HCT116 (cell line): ENCODE results near the gene FRMD7. TPM values are rescaled to one million over a fixed set of nuclear protein-coding genes. Genes with fewer than 3 reads are reported as not detected.

Experiments used
- ATAC-seq: fragments of 200-7000 bp; cut with Tn5 transposase; 2 replicates; pipeline ENCODE4 v1.9.1; 2020; ENCODE audit warnings: mild to moderate bottlenecking, moderate library complexity
- BruUV-seq: library from RNA; stranded (reverse); fragments of 400-500 nt; replicated peaks from 2 replicates; lab custom pipeline; 2021; lab: Mats Ljungman, UMichigan
- CTCF ChIA-PET: fragments of 300-600 bp; sonication (Branson Sonifier 250); formaldehyde crosslinking; loops from one replicate; lab custom pipeline; 2021; ENCODE audit warnings: antibody characterized with exemption; lab: Charles Lee
- POLR2A ChIA-PET: fragments of 300-600, 350-600 bp; sonication (Branson Sonifier 250); formaldehyde crosslinking; loops from one replicate; lab custom pipeline; 2021; ENCODE audit warnings: antibody characterized with exemption; lab: Charles Lee
- RAD21 ChIA-PET, 2 experiments: fragments of 300-600 bp; sonication (Branson Sonifier 250); formaldehyde crosslinking; loops; one replicate each; lab custom pipeline; 2023; ENCODE audit warnings: low total read pairs in 2 of 2; ENCODE audit not compliant: uncharacterized antibody in 2 of 2, unreplicated experiment in 2 of 2, low non-redundant PET in 1 of 2; lab: Charles Lee
- DNase-seq: peaks from one replicate; pipeline ENCODE4 v3.0.0-alpha.2; 2010; ENCODE audit warnings: low read depth, low spot score
- H2AFZ ChIP-seq: fragments of 200-600 bp; shearing (Covaris generic), sonication (generic); 2 replicates; pipeline ENCODE4 v1.6.1; 2017; ENCODE audit warnings: low read depth, mixed run types, mixed read lengths, antibody characterized with exemption, low read length; ENCODE audit not compliant: poor library complexity, severe bottlenecking
- H3K27ac ChIP-seq: 2 replicates; pipeline ENCODE4 v1.5.1; 2012; ENCODE audit warnings: low read depth, low read length
- H3K27me3 ChIP-seq: fragments of 200-600 bp; sonication (generic); 2 replicates; pipeline ENCODE4 v1.6.1; 2016; ENCODE audit warnings: mixed run types, low read length, mixed read lengths; ENCODE audit not compliant: insufficient read depth
- H3K36me3 ChIP-seq, 2 experiments: fragments of 200-500 bp in 1 of 2; fragments of 200-600 bp in 1 of 2; sonication (Bioruptor generic) in 1 of 2; sonication (generic) in 1 of 2; 2 replicates each; pipeline versions ENCODE4 v1.5.1 to v1.6.1; 2014 to 2016; ENCODE audit warnings: low read length in 2 of 2, inconsistent platforms in 1 of 2, mixed read lengths in 1 of 2, mixed run types in 1 of 2; ENCODE audit not compliant: insufficient read depth in 2 of 2, control insufficient read depth in 1 of 2
- H3K4me1 ChIP-seq, 2 experiments: fragments of 200-600 bp in 1 of 2; sonication (generic) in 1 of 2; 2 replicates each; pipeline versions ENCODE4 v1.5.1 to v1.6.1; 2012 to 2017; ENCODE audit warnings: low read length in 2 of 2, inconsistent platforms in 1 of 2, mild to moderate bottlenecking in 1 of 2, mixed read lengths in 1 of 2, mixed run types in 1 of 2, moderate library complexity in 1 of 2; ENCODE audit not compliant: insufficient read depth in 2 of 2, control insufficient read depth in 1 of 2
- H3K4me2 ChIP-seq: fragments of 200-600 bp; sonication (generic); 2 replicates; pipeline ENCODE4 v1.6.1; 2017; ENCODE audit warnings: mixed run types, low read length, mixed read lengths
- H3K4me3 ChIP-seq, 2 experiments: fragments of 200-600 bp in 1 of 2; sonication (generic) in 1 of 2; replicated peaks in 1 of 2; 2 replicates each; pipeline ENCODE4 v1.5.1; 2011 to 2016; ENCODE audit warnings: low read length in 2 of 2, control low read depth in 1 of 2, low read depth in 1 of 2, mild to moderate bottlenecking in 1 of 2, mixed read lengths in 1 of 2, mixed run types in 1 of 2
- H3K79me2 ChIP-seq: fragments of 200-600 bp; sonication (generic); 2 replicates; pipeline ENCODE4 v1.6.1; 2017; ENCODE audit warnings: mild to moderate bottlenecking, mixed run types, low read length, moderate library complexity, mixed read lengths; ENCODE audit not compliant: insufficient read depth
- H3K9ac ChIP-seq: fragments of 200-600 bp; sonication (generic); 2 replicates; pipeline ENCODE4 v1.6.1; 2016; ENCODE audit warnings: low read length, mixed read lengths
- H3K9me2 ChIP-seq: fragments of 200-600 bp; sonication (generic), shearing (Covaris generic); 2 replicates; pipeline ENCODE4 v1.6.1; 2017; ENCODE audit warnings: mixed run types, mild to moderate bottlenecking, moderate library complexity; ENCODE audit not compliant: insufficient read depth
- H3K9me3 ChIP-seq, 2 experiments: fragments of 200-500 bp in 1 of 2; fragments of 200-600 bp in 1 of 2; sonication (Bioruptor generic) in 1 of 2; sonication (generic) in 1 of 2; 2 replicates each; pipeline ENCODE4 v1.6.1; 2014 to 2017; ENCODE audit warnings: low read length in 2 of 2, mixed read lengths in 2 of 2, inconsistent platforms in 1 of 2, low read depth in 1 of 2, mild to moderate bottlenecking in 1 of 2, mixed run types in 1 of 2, moderate library complexity in 1 of 2; ENCODE audit not compliant: control insufficient read depth in 1 of 2, insufficient read depth in 1 of 2
- H4K20me1 ChIP-seq: fragments of 200-600 bp; sonication (generic), shearing (Covaris generic); 2 replicates; pipeline ENCODE4 v1.6.1; 2017; ENCODE audit warnings: mixed run types, mild to moderate bottlenecking, moderate library complexity; ENCODE audit not compliant: insufficient read depth
- ATF3 ChIP-seq: IDR thresholded peaks from 2 replicates; pipeline ENCODE4 v1.6.1; 2012
- CBX3 ChIP-seq: IDR thresholded peaks from 2 replicates; pipeline ENCODE4 v1.6.1; 2012; ENCODE audit warnings: low read depth
- CEBPB ChIP-seq: IDR thresholded peaks from 2 replicates; pipeline ENCODE4 v1.6.1; 2012; ENCODE audit warnings: low read depth
- CTCF ChIP-seq, 3 experiments: fragments of 200-600 bp in 1 of 3; sonication (generic) in 1 of 3; IDR thresholded peaks in 2 of 3; conservative IDR thresholded peaks in 1 of 3; 2 replicates each; pipeline ENCODE4 v1.5.1; 2012 to 2017; ENCODE audit warnings: low read depth in 2 of 3, low read length in 2 of 3, antibody characterized with exemption in 1 of 3, borderline replicate concordance in 1 of 3, control low read depth in 1 of 3, mild to moderate bottlenecking in 1 of 3, mixed read lengths in 1 of 3, mixed run types in 1 of 3, moderate library complexity in 1 of 3; ENCODE audit not compliant: insufficient read depth in 1 of 3
- EGR1 ChIP-seq: IDR thresholded peaks from 2 replicates; pipeline ENCODE4 v1.6.1; 2012; ENCODE audit warnings: low read depth
- ELF1 ChIP-seq: IDR thresholded peaks from 2 replicates; pipeline ENCODE4 v1.6.1; 2012; ENCODE audit warnings: low read depth, borderline replicate concordance
- EZH2phosphoT487 ChIP-seq: fragments of 200-600 bp; IDR thresholded peaks from 2 replicates; pipeline ENCODE4 v1.6.1; 2018; ENCODE audit warnings: antibody characterized with exemption, borderline replicate concordance
- FOSL1 ChIP-seq: IDR thresholded peaks from 2 replicates; pipeline ENCODE4 v1.6.1; 2012; ENCODE audit warnings: low read depth
- JUND ChIP-seq: IDR thresholded peaks from 2 replicates; pipeline ENCODE4 v1.6.1; 2012
- MAX ChIP-seq: IDR thresholded peaks from 2 replicates; pipeline ENCODE4 v1.6.1; 2012
- POLR2A ChIP-seq: IDR thresholded peaks from 2 replicates; pipeline ENCODE4 v1.7.0; 2011; ENCODE audit warnings: borderline replicate concordance; ENCODE audit not compliant: insufficient read depth, insufficient read length; ENCODE audit errors: extremely low read depth
- POLR2AphosphoS5 ChIP-seq: IDR thresholded peaks from 2 replicates; pipeline ENCODE4 v1.6.1; 2011; ENCODE audit warnings: mild to moderate bottlenecking, low read depth, low read length, moderate library complexity
- RAD21 ChIP-seq: IDR thresholded peaks from 2 replicates; pipeline ENCODE4 v1.6.1; 2012; ENCODE audit warnings: low read depth, mild to moderate bottlenecking
- REST ChIP-seq: IDR thresholded peaks from 2 replicates; pipeline ENCODE4 v1.6.1; 2012; ENCODE audit warnings: low read depth
- SP1 ChIP-seq: IDR thresholded peaks from 2 replicates; pipeline ENCODE4 v1.6.1; 2012; ENCODE audit warnings: low read depth
- SRF ChIP-seq: IDR thresholded peaks from 2 replicates; pipeline ENCODE4 v1.6.1; 2012; ENCODE audit warnings: low read depth
- YY1 ChIP-seq: IDR thresholded peaks from 2 replicates; pipeline ENCODE4 v1.6.1; 2011; ENCODE audit warnings: low read length, low read depth, moderate library complexity, mild to moderate bottlenecking; ENCODE audit not compliant: insufficient replicate concordance; ENCODE audit errors: extremely low read depth
- ZBTB33 ChIP-seq: IDR thresholded peaks from 2 replicates; pipeline ENCODE4 v1.6.1; 2011; ENCODE audit warnings: mild to moderate bottlenecking, low read length, moderate library complexity; ENCODE audit not compliant: insufficient replicate concordance; ENCODE audit errors: extremely low read depth
- ZFX ChIP-seq: fragments of 450-650 bp; IDR thresholded peaks from 2 replicates; pipeline ENCODE4 v1.6.1; 2017
- ZNF274 ChIP-seq: fragments of 200-500 bp; sonication (Bioruptor generic); IDR thresholded peaks from 2 replicates; pipeline ENCODE4 v1.6.1; 2014; ENCODE audit warnings: mild to moderate bottlenecking, low read depth, low read length, inconsistent platforms
- intact Hi-C: fragments of 100-400 bp; cut with micrococcal nuclease; formaldehyde crosslinking; loops from 2 replicates; pipeline ENCODE4 v1.10.0; 2022
- total RNA-seq: library from RNA; stranded (reverse); gene quantifications from one replicate; pipeline ENCODE4 v1.2.1, GENCODE V29; 2021; ENCODE audit not compliant: unreplicated experiment

Gene FRMD7
- total RNA-seq, 1 experiment from 2014 or later: not detected

GRCh38 chrX:132033166-132033565 lies 94.7 kb downstream of the FRMD7 start:
- POLR2A ChIA-PET: interaction anchor here (1.0 kb wide), 1 partner anchor 9 kb away, joined by 3 read pairs; no protein-coding TSS in a partner anchor

More at GRCh38 chrX:132033166-132033565, 94.7 kb downstream of the FRMD7 start:
- ATAC-seq (no peak), DNase-seq (no peak)
- Histone ChIP-seq H3K4me2 (no peak overlapping the region), H3K27me3 (no peaks in the 10 kb centered on the region), H3K9ac (no peak overlapping the region), H2AFZ (no peak overlapping the region), H3K4me3 (no peak overlapping the region), H3K36me3 (no peaks in the 10 kb centered on the region), H4K20me1 (no peaks in the 10 kb centered on the region), H3K27ac (no peak overlapping the region), H3K9me3 (no peaks in the 10 kb centered on the region), H3K79me2 (peaks cover 32% of the 10 kb centered on the region), H3K4me1 (no peaks in the 10 kb centered on the region), H3K9me2 (no peaks in the 10 kb centered on the region)
- ChIA-PET CTCF (interaction anchor here (0.9 kb wide), 1 partner anchor 59 kb away, joined by 3 read pairs; no protein-coding TSS in a partner anchor), RAD21 (no interaction called here)
- BruUV-seq: no TSS peak
- TF ChIP-seq JUND (no peak), ZFX (no peak), SP1 (no peak), REST (no peak), EGR1 (no peak), RAD21 (no peak), SRF (no peak), CTCF (IDR thresholded peaks at IDR 0.05 in 2 of 3, conservative IDR thresholded peaks at IDR 0.05 in 1 of 3; ENCODE audit: borderline replicate concordance in 1 of 3, insufficient read depth in 1 of 3, low read depth in 2 of 3, low read length in 2 of 3) (no peak), EZH2phosphoT487 (no peak), ZNF274 (no peak), ELF1 (no peak), POLR2AphosphoS5 (no peak), POLR2A (no peak), FOSL1 (no peak), MAX (no peak), ATF3 (no peak), ZBTB33 (no peak), YY1 (no peak), CBX3 (no peak), CEBPB (no peak)
- intact Hi-C loops: no loop called here
